Adrenal gland (tissue), 5 donors: ENCODE results near the gene TENM4.

Experiments
- CTCF ChIP-seq, 6 experiments: fragments of 450-650 bp in 4 of 6; fragments of 200-600 bp in 2 of 6; sonication (generic) in 1 of 6; IDR thresholded peaks; 1 replicate in 5 of 6; 2 replicates in 1 of 6; pipeline versions ENCODE4 v1.5.1 to v1.8.0; 2016 to 2021; ENCODE audit warnings: antibody characterized with exemption in 6 of 6, mild to moderate bottlenecking in 2 of 6, moderate library complexity in 1 of 6
- POLR2A ChIP-seq, 2 donors: fragments of 450-650 bp; IDR thresholded peaks; one replicate each; pipeline ENCODE4 v1.6.1; 2017; ENCODE audit warnings: antibody characterized with exemption in 2 of 2, mild to moderate bottlenecking in 2 of 2, moderate library complexity in 1 of 2
- donor health status: DM: no; HTN: no; CAD: no.

- TF ChIP-seq POLR2A (IDR thresholded peaks at IDR 0.05), result no peak
- peak; percentile 58 to 80 (median 72) for TF ChIP-seq CTCF (IDR thresholded peaks at IDR 0.05)
Observed at GRCh38 chr11:79100093-79100910, 340.5 kb downstream of the TENM4 start.
